Heart left ventricle (tissue), 13 donors: Measurements from ENCODE around the gene KLK1.
"Not testable (repeated sequence)": the region's sequence is repeated elsewhere in the genome, so short reads cannot be mapped to it uniquely, and the experiment has no call there.

ENCODE experiments used
- CTCF ChIP-seq, 12 donors: fragments of 200-600 bp; sonication (generic) in 4 of 12; IDR thresholded peaks; one replicate each; pipeline versions ENCODE4 v1.5.0 to v1.8.0; 2018 to 2022; ENCODE audit warnings: antibody characterized with exemption in 12 of 12, mild to moderate bottlenecking in 5 of 12
- POLR2A ChIP-seq, 2 donors: fragments of 450-650 bp; IDR thresholded peaks; one replicate each; pipeline ENCODE4 v1.6.1; 2017; ENCODE audit warnings: antibody characterized with exemption in 2 of 2, mild to moderate bottlenecking in 2 of 2, moderate library complexity in 2 of 2
- donor health status: ischemic (EF 13 %, LVEDD 7.1; RV severe dilation, severe dysfunction).
- donor health status: DM: no; HTN: yes; CAD: no.
- donor health status: DM: no; HTN: no; CAD: no.
- donor health status: ischemic (EF 25% LVEDD 6.9; RV normal size, moderate dysfunction).
- donor health status: ischemic (EF 25% LVEDD 5.7; RV mildly dilated, moderate dysfunction).
- donor health status: ischemic (EF 35%, LVEDD 5.7; RV mildly dilated, moderate dysfunction).
- donor health status: nonischemic (EF 11% LVEDD 7.7; RV severe dilation, severe dysfunction).
- donor health status: DM: yes; HTN: yes; CAD: no.
- donor health status: PGD.
- donor health status: ischemic (EF 29% LVEDD 5.4; RV normal size, mild dysfunction).
- donor health status: nonischemic (EF 23%, LVEDD 6.1; RV moderate dilation, normal function).

DNA sequence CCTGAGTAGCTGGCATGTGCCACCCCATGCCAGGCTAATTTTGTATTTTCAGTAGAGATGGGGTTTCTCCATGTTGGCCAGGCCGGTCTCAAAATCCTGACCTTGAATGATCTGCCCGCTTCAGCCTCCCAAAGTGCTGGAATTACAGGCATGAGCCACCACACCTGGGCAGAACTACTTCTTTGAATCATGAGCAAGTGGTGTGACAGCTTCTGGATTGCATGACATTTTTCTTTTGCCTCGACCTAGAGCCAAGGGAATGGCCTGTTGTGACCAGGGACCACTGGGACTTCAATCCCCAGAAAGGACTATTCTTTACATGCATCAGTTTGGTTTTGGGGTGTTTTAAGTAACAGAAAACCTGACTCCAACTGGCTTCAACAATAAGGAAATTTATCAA lies 50.7 kb downstream of the KLK1 start:
- not testable (repeated sequence) for TF ChIP-seq CTCF, POLR2A (IDR thresholded peaks at IDR 0.05)
